ENCODE data around the gene SLC13A3.

Gene SLC13A3

GRCh38 chr20:46629341-46629740 lies 21.9 kb downstream of the SLC13A3 start:
- H3K27me3 Mint-ChIP-seq = peaks cover 24 to 48% of the 10 kb centered on the region in 2 donors
- peaks cover under 1 to 9% of the 10 kb centered on the region in 2 donors for H3K9me3 Mint-ChIP-seq
- no peaks in the 10 kb centered on the region for H3K4me1 Mint-ChIP-seq
- H3K36me3 Mint-ChIP-seq = no peaks in the 10 kb centered on the region
- ATAC-seq (replicated peaks) (no peak), DNase-seq (no peak)
- H3K4me3 Mint-ChIP-seq = no peak overlapping the region
- H3K27ac Mint-ChIP-seq = no peak overlapping the region

DNA sequence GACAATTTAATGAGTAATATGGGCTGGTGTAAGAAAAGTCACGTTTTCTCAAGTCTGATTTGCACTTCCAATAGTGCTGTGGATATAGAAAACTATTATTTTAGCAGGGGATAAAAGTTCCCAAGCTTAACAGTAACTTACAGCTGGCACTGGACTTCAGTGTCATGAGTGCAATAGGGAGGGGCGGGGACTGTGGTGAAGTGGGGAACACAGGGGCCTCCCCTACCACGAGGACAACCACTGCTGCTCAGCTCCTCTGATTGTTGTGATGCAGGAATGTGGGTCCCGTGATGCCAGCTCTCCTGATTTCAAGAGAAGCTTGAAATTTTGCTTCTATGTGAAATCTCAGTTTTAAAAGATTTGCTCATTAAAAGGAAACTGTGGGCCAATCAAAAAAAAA lies 24.0 kb downstream of the SLC13A3 start:
- no peak for ATAC-seq (replicated peaks)
- Mint-ChIP-seq H3K4me3 (no peak overlapping the region), H3K27ac (no peak overlapping the region), H3K36me3 (peaks cover 2 to 4% of the 10 kb centered on the region in 2 donors), H3K9me3 (peaks cover 10 to 13% of the 10 kb centered on the region in 2 donors), H3K4me1 (no peaks in the 10 kb centered on the region), H3K27me3 (peaks cover 31 to 46% of the 10 kb centered on the region in 2 donors)
- DNase-seq = no peak

- DNase-seq (no peak), ATAC-seq (replicated peaks) (no peak)
- Mint-ChIP-seq H3K36me3 (peaks cover 2 to 4% of the 10 kb centered on the region in 2 donors), H3K9me3 (peaks cover 10 to 13% of the 10 kb centered on the region in 2 donors), H3K4me3 (no peak overlapping the region), H3K27me3 (peaks cover 31 to 46% of the 10 kb centered on the region in 2 donors), H3K27ac (no peak overlapping the region), H3K4me1 (no peaks in the 10 kb centered on the region)
Observed at GRCh38 chr20:46626758-46627157, 24.5 kb downstream of the SLC13A3 start.

DNA sequence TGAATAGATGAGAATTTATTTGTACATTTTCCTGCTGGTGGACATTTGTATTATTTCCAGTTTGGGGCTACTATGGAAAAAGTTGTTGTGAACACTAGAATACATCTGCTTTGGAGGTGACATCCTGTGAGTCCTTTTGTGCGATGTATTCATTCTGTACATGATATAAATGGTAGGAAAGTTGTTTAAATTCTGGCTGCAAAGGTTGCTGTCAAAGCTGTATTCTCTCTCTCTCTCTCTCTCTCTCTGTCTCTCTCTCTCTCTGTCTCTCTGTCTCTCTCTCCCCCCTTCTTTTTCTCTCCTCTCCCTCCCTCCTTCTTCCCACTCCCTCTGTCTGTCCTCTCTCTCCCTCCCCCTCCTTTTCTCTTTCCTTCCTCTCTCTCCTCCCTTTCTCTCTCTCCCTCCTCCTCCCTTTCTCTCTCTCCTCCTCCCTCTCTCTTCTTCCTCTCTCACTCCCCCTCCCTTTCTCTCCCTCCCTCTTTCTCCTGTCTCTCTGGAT lies 25.3 kb downstream of the SLC13A3 start:
- no peaks in the 10 kb centered on the region for H3K4me1 Mint-ChIP-seq
- DNase-seq = no peak
- H3K27me3 Mint-ChIP-seq = peaks cover 23 to 42% of the 10 kb centered on the region in 2 donors
- no peak overlapping the region for H3K27ac Mint-ChIP-seq
- H3K9me3 Mint-ChIP-seq = peaks cover 10 to 13% of the 10 kb centered on the region in 2 donors
- H3K4me3 Mint-ChIP-seq = no peak overlapping the region
- ATAC-seq (replicated peaks) = no peak
- H3K36me3 Mint-ChIP-seq = peaks cover 2 to 4% of the 10 kb centered on the region in 2 donors

DNA sequence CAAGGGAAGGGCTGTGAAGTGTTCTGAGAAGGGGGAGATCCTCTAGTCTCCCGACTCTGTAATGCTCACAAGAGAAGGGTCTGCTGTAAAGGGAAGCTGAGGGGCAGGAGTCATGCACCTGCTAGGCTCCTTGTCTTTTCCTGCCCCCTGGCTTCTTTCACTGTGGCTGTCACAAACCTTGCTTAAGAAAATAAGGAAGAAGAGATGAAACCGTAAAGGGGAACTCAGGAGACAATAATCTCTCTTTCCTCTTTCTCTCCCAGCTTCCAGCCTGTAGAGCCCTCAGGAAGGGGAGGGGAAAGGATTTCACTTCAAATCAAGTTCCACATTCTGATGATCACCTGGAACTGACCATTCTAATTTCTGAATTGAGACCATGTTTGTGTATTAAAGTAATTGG lies 26.3 kb downstream of the SLC13A3 start:
- Mint-ChIP-seq H3K4me1 (no peaks in the 10 kb centered on the region), H3K36me3 (peaks cover 2 to 4% of the 10 kb centered on the region in 2 donors), H3K4me3 (no peak overlapping the region), H3K27ac (no peak overlapping the region), H3K27me3 (peaks cover 25 to 34% of the 10 kb centered on the region in 2 donors), H3K9me3 (peaks cover 10 to 11% of the 10 kb centered on the region in 2 donors)
- no peak for ATAC-seq (replicated peaks)
- DNase-seq = no peak

- peaks cover 35 to 42% of the 10 kb centered on the region in 2 donors for H3K27me3 Mint-ChIP-seq
- ATAC-seq (replicated peaks) = no peak
Observed at GRCh38 chr20:46622165-46622564, 29.1 kb downstream of the SLC13A3 start.

DNA sequence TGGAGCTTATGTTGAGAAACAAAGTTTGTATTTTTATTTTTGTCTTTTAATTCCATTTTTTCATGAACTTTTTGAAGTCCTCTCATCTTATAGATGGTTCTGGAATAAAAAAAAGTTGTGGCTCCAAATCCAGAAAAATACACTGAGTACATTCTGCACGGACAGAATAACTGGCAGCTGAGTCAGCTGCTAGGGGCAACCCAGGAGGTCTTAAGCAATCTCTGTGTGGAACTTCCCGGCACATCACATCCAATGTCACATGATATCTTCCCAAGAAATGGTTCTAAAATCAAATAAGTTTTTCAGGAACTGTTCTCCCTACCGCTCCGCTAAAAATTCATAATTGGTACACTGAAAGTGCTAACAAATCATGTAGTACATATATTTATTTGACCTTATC lies 29.8 kb downstream of the SLC13A3 start:
- ATAC-seq (replicated peaks) = no peak
- Mint-ChIP-seq H3K4me3 (no peak overlapping the region), H3K4me1 (no peaks in the 10 kb centered on the region), H3K9me3 (peaks cover 12 to 13% of the 10 kb centered on the region in 2 donors), H3K27me3 (peaks cover 29 to 37% of the 10 kb centered on the region in 2 donors), H3K36me3 (peaks cover 2 to 4% of the 10 kb centered on the region in 2 donors), H3K27ac (no peak overlapping the region)
- no peak for DNase-seq

More at GRCh38 chr20:46622165-46622564, 29.1 kb downstream of the SLC13A3 start:
- Mint-ChIP-seq H3K36me3 (peaks cover 2 to 4% of the 10 kb centered on the region in 2 donors), H3K27ac (no peak overlapping the region), H3K4me3 (no peak overlapping the region), H3K9me3 (peaks cover 13 to 15% of the 10 kb centered on the region in 2 donors), H3K4me1 (no peaks in the 10 kb centered on the region)
- DNase-seq = no peak

DNA sequence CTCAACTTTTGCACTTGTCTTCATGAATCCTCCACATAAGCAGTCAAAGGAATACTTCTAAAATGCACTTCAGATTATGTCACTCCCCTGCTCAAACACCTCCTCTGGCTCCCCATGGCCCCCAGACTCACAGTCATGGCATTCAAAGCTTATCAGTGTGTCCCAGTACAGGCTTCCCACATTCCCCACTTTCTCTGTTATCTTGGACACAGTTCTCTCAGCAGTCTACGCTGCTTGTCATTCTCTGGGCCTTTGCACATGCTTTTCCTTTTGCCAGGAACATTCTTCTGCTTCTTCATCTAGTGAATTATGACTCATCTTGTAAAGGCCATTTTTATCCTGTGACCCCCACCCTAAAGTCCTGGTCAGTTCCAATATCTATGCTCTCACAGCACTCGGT lies 31.8 kb downstream of the SLC13A3 start:
- H3K9me3 Mint-ChIP-seq = peaks cover 8 to 13% of the 10 kb centered on the region in 2 donors
- ATAC-seq (replicated peaks) (no peak), DNase-seq (no peak)
- no peak overlapping the region for H3K27ac Mint-ChIP-seq
- H3K27me3 Mint-ChIP-seq = peaks cover 30 to 34% of the 10 kb centered on the region in 2 donors
- no peak overlapping the region for H3K4me3 Mint-ChIP-seq
- H3K4me1 Mint-ChIP-seq = no peaks in the 10 kb centered on the region
- H3K36me3 Mint-ChIP-seq = peaks cover 2 to 4% of the 10 kb centered on the region in 2 donors

DNA sequence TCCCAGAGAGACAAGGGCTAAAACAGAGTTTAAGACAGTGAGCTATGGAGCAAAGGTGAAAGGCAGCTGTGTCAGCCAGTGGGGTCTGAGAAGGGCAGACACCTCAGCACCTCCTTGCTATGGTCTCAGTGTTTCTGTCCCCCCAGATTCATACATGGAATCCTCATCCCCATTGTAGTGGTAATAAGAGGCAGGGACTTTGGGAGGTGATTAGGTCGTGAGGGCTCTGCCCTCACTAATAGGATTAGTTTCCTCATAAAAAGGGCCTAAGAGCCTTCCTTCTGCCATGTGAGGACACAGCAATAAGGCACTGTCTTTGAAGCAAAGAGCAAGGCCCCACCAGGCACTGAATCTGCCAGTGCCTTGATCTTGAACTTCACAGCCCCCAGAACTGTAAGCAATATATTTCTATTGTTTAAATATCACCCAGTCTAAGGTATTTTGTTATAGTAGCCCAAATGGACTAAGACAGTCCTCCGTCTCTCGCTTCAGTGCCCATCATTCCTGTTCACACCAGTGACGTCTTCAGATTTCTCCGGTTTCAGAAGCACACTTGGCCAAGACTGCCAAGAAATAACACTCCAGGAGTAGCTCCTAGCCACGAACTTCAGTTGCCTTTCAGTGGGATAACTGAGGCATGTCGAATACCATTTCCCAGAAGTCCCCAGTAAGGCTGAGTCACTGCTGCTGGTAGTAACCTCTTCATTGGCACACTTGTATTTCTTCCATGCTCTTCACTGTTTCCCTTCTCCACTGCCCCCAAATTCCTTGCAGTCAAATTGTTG lies 32.8 kb downstream of the SLC13A3 start:
- Mint-ChIP-seq H3K4me3 (no peak overlapping the region), H3K4me1 (no peaks in the 10 kb centered on the region), H3K27ac (no peak overlapping the region), H3K27me3 (peaks cover 31 to 34% of the 10 kb centered on the region in 2 donors), H3K9me3 (peaks cover 4 to 7% of the 10 kb centered on the region in 2 donors), H3K36me3 (no peaks in the 10 kb centered on the region)
- DNase-seq (no peak), ATAC-seq (replicated peaks) (no peak)

DNA sequence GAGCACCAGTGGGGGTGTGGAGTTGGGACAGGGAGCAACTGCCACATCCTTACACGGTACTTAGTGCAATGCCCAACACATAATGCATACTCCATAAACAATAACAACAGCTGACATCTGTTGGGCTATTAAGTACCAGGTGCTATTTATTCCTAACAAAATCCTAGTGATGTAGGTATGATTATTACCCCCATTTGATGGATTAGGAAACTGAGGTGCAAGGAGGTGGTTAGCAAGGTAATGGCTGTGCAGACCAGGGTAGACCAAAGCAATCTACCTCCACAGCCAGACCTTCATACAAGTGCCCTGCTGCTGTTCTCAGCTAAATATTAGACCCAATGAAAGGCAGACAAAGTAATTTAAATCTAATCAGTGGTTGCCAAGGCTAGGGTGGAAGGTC lies 36.8 kb downstream of the SLC13A3 start:
- H3K27me3 Mint-ChIP-seq = peaks cover 39 to 43% of the 10 kb centered on the region in 2 donors
- H3K36me3 Mint-ChIP-seq = peaks cover 0 to 5% of the 10 kb centered on the region in 2 donors
- H3K27ac Mint-ChIP-seq = no peak overlapping the region
- DNase-seq (no peak), ATAC-seq (replicated peaks) (no peak)
- H3K9me3 Mint-ChIP-seq = peaks cover 3 to 9% of the 10 kb centered on the region in 2 donors
- no peak overlapping the region for H3K4me3 Mint-ChIP-seq
- no peaks in the 10 kb centered on the region for H3K4me1 Mint-ChIP-seq

DNA sequence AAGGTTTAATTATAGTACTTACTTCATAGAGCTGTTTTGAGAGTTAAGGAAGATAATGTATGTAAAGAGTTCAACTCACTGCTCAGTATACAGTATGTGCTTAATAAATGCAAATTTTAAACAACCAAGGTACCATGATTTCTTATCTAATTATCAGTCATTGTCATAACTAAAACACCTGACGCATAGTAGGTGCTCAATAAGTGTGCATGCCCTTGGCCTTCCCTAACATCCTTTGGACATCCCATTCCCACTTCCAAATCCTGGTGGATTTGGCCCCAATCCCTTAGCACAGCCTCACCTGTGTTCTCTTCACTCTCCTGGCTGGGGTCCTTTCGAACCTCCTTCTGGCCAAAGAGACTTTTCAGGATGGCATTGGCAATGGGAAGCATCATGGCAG lies 41.1 kb downstream of the SLC13A3 start:
- H3K9me3 Mint-ChIP-seq = peaks cover 0 to 6% of the 10 kb centered on the region in 2 donors
- DNase-seq (no peak), ATAC-seq (replicated peaks) (no peak)
- no peak overlapping the region for H3K4me3 Mint-ChIP-seq
- H3K4me1 Mint-ChIP-seq = no peaks in the 10 kb centered on the region
- H3K27me3 Mint-ChIP-seq = peaks cover 23 to 43% of the 10 kb centered on the region in 2 donors
- H3K36me3 Mint-ChIP-seq = peaks cover 0 to 5% of the 10 kb centered on the region in 2 donors
- H3K27ac Mint-ChIP-seq = no peak overlapping the region

GRCh38 chr20:46609043-46609442 lies 42.2 kb downstream of the SLC13A3 start:
- DNase-seq = no peak
- Mint-ChIP-seq H3K4me3 (no peak overlapping the region), H3K4me1 (no peaks in the 10 kb centered on the region), H3K9me3 (peaks cover 0 to 6% of the 10 kb centered on the region in 2 donors), H3K36me3 (peaks cover 0 to 5% of the 10 kb centered on the region in 2 donors), H3K27me3 (peaks cover 22 to 37% of the 10 kb centered on the region in 2 donors), H3K27ac (no peak overlapping the region)
- no peak for ATAC-seq (replicated peaks)

DNA sequence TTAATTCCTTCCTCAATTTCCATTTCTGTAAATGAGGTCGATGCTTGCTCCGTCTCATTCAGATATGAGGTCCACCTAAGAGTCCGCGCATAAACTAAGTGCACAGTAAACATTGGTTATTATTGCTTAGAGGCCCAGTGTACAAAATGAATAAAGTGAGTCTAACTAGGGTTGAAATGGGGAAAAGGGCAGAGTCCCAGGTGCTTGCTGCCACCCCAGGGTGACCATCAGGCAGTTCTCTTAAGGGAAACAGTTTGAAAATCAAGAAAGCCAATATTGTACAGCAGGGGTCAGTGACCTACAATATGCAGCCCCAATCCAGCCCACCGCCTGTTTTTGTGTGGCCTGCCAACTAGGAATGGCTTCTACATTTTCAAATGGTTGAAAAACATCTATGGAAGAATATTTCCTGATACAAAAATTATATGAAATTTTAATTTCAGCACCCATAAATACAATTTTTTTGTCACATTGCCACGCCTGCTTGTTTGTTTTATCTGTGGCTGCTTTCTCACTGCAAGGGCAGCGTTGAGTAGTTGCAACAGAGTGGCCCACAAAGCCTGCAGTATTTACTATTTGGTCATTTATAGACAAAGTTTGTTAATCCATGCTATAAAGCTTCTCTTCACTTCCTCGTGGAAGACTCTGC lies 43.3 kb downstream of the SLC13A3 start:
- DNase-seq = no peak
- H3K4me3 Mint-ChIP-seq = no peak overlapping the region
- H3K9me3 Mint-ChIP-seq = peaks cover 0 to 6% of the 10 kb centered on the region in 2 donors
- no peak for ATAC-seq (replicated peaks)
- H3K4me1 Mint-ChIP-seq = no peaks in the 10 kb centered on the region
- H3K27ac Mint-ChIP-seq = no peak overlapping the region
- H3K27me3 Mint-ChIP-seq = peaks cover 13 to 28% of the 10 kb centered on the region in 2 donors
- H3K36me3 Mint-ChIP-seq = peaks cover 0 to 5% of the 10 kb centered on the region in 2 donors

DNA sequence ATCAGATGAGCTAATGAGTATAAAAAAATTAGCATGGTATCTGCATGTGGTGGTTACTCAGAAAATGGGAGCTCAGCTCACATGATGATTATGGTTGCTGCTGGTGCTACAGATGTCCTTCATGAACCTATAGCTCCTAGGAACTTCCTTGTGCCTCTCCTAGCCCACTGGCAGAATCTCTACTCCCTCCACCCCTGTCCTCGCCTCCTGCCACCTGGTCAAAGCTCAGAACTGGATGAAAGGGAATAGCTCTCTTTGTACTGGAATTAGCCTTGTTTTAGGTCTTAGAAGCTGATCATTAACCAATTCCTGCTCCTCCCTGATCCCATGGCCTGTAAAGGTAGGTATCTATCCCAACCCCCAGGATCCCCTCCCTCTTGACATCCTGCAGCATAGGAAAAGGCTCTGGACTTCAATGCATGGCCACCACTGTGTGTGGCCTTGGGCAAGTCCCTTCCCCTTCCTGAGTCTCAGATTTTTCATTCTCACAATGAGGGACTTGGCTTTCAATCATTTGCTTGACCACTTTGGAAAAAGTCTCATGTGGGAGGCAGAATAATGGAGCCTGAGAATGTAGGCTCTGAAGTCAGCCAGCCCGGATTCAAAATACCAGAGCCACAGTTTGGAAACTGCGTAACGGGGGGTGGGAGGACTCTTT lies 43.9 kb downstream of the SLC13A3 start:
- DNase-seq (no peak), ATAC-seq (replicated peaks) (no peak)
- Mint-ChIP-seq H3K4me3 (no peak overlapping the region), H3K9me3 (peaks cover 0 to 6% of the 10 kb centered on the region in 2 donors), H3K27me3 (peaks cover 10 to 28% of the 10 kb centered on the region in 2 donors), H3K27ac (no peak overlapping the region), H3K4me1 (no peaks in the 10 kb centered on the region), H3K36me3 (peaks cover 0 to 5% of the 10 kb centered on the region in 2 donors)

All from stimulated activated naive B cell treated with anti-CD40 and anti-IgM and Interleukin-4, amounts not matched to agents 10 μg/mL and 1 μg/mL and 100 μg/mL, for 72 hours (primary cell).